Lower leg skin (tissue), 4 donors: ENCODE data around the gene HDAC9. TPM values are rescaled to one million over a fixed set of nuclear protein-coding genes. Genes with fewer than 3 reads are reported as not detected.

Experiments
- DNase-seq, 2 donors: peaks; one replicate each; pipeline ENCODE4 v3.0.0-alpha.2; 2019; ENCODE audit warnings: low spot score in 2 of 2
- H3K4me3 ChIP-seq: fragments of 200-600 bp; sonication (generic); 2 replicates; pipeline ENCODE4 v1.5.1; 2017; ENCODE audit warnings: mild to moderate bottlenecking, low read depth; ENCODE audit not compliant: poor library complexity, severe bottlenecking
- CTCF ChIP-seq, 3 donors: fragments of 450-650 bp; IDR thresholded peaks; one replicate each; pipeline ENCODE4 v1.5.1; 2016; ENCODE audit warnings: antibody characterized with exemption in 3 of 3, mild to moderate bottlenecking in 3 of 3, moderate library complexity in 2 of 3
- POLR2A ChIP-seq, 2 donors: fragments of 450-650 bp; IDR thresholded peaks; one replicate each; pipeline ENCODE4 v1.6.1; 2016 to 2017; ENCODE audit warnings: antibody characterized with exemption in 2 of 2, mild to moderate bottlenecking in 1 of 2, moderate library complexity in 1 of 2
- WGBS, 2 donors: methylation state at CpG; one replicate each; pipeline ENCODE4 v1.1.5; 2018; 5-methylcytosine and 5-hydroxymethylcytosine counted together
- intact Hi-C: fragments of 100-400 bp; cut with DNase I; formaldehyde crosslinking; loops from one replicate; pipeline ENCODE4 v1.15.0; 2023; ENCODE audit warnings: low total_unique reads
- total RNA-seq, 4 donors: library from RNA; depleted of rRNA; stranded (reverse); fragments of >200 nt; gene quantifications; one replicate each; pipeline ENCODE4 v1.1.0, GENCODE V29; 2016

The HDAC9 gene
- total RNA-seq, 4 donors from 2014 or later, result 3.1 to 5.5 (median 4.7) TPM

- intact Hi-C loops, result no loop called here
- no peak for TF ChIP-seq POLR2A (IDR thresholded peaks at IDR 0.05)
- TF ChIP-seq CTCF (IDR thresholded peaks at IDR 0.05), result no peak
- 76 to 83% methylated on average over 7 of the region's 7 CpGs for WGBS, 2 donors
- H3K4me3 ChIP-seq, result no peak overlapping the region
- DNase-seq, result no peak
These were observed 71.3 kb downstream of the HDAC9 start for GRCh38 chr7:18566829-18567228.

- H3K4me3 ChIP-seq, result no peak overlapping the region
- 73 to 75% methylated on average over 3 of the region's 3 CpGs for WGBS, 2 donors
- no peak for DNase-seq
- intact Hi-C loops, result no loop called here
- TF ChIP-seq POLR2A (IDR thresholded peaks at IDR 0.05), result no peak
- no peak for TF ChIP-seq CTCF (IDR thresholded peaks at IDR 0.05)
These were observed 74.9 kb downstream of the HDAC9 start for GRCh38 chr7:18570441-18570840.

GRCh38 chr7:18570890-18571478 lies 75.4 kb downstream of the HDAC9 start:
- TF ChIP-seq CTCF (IDR thresholded peaks at IDR 0.05), result no peak
- no peak for TF ChIP-seq POLR2A (IDR thresholded peaks at IDR 0.05)
- intact Hi-C loops, result no loop called here
- DNase-seq, result no peak
- WGBS, 2 donors, result 47 to 58% methylated on average over 3 of the region's 3 CpGs
- no peak overlapping the region for H3K4me3 ChIP-seq

- no peak overlapping the region for H3K4me3 ChIP-seq
- intact Hi-C loops, result no loop called here
- WGBS, 2 donors, result 91 to 92% methylated on average over 4 of the region's 4 CpGs
- no peak for DNase-seq
- TF ChIP-seq POLR2A (IDR thresholded peaks at IDR 0.05), result no peak
- TF ChIP-seq CTCF (IDR thresholded peaks at IDR 0.05), result no peak
These were observed 76.6 kb downstream of the HDAC9 start for GRCh38 chr7:18572154-18572553.

- WGBS, 2 donors, result 94 to 95% methylated on average over 1 of the region's 1 CpG
- TF ChIP-seq CTCF (IDR thresholded peaks at IDR 0.05), result no peak
- no peak for TF ChIP-seq POLR2A (IDR thresholded peaks at IDR 0.05)
- no peak for DNase-seq
- no peak overlapping the region for H3K4me3 ChIP-seq
- intact Hi-C loops, result no loop called here
These were observed 77.3 kb downstream of the HDAC9 start for GRCh38 chr7:18572885-18573284.
